Epithelial cell of umbilical artery (primary cell): Measurements from ENCODE around the gene CLNS1A. TPM values are rescaled to one million over a fixed set of nuclear protein-coding genes. Genes with fewer than 3 reads are reported as not detected.

Experiments used
- total RNA-seq: library from RNA; depleted of rRNA; stranded (reverse); fragments of >200 nt; gene quantifications from 2 replicates; pipeline ENCODE4 v1.2.3, GENCODE V29; 2014

CLNS1A gene, protein sequence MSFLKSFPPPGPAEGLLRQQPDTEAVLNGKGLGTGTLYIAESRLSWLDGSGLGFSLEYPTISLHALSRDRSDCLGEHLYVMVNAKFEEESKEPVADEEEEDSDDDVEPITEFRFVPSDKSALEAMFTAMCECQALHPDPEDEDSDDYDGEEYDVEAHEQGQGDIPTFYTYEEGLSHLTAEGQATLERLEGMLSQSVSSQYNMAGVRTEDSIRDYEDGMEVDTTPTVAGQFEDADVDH
- total RNA-seq, result 136 and 163 TPM in 2 replicates

GRCh38 chr11:77637345-77638165, at the start of gene CLNS1A:
Gene CLNS1A, minus strand, starts transcription at chr11:77637794. Its CDS starts 80 bp downstream, at chr11:77637714.

DNA sequence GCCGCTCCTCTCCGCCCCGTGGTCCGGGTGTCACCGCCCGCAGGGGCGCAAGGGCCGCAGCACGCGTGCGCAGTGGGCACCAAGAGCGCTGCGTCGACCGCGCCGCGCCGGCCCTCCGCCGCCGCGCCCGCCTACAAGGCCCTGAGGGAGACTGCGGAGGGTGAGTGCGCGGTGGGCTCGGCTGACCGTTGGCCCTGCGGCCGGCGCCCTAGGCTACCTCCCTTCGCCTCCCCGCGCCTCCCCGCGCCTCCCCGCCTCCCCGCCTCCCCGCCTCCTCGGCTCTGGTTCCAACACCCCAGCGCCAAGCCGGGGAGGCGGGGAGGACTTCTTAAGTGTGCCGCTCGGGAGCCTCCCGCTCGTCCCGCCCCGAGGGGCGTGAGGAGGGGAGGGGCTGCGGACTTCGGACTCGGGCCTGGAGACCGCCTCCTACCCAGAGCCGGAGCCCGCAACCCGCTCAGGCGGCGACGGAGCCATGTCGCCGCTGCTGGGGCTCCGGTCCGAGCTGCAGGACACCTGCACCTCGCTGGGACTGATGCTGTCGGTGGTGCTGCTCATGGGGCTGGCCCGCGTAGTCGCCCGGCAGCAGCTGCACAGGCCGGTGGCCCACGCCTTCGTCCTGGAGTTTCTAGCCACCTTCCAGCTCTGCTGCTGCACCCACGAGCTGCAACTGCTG, 47.9 kb downstream of the CLNS1A start, which contains the start of gene AQP11:
Gene AQP11 (plus strand): TSS at position 433 of the 673 bp plus-strand sequence. CDS start 40 bp downstream, at position 473.

Other genes with a start within 250 kb of the CLNS1A start
- 3.9 and 5.0 TPM in 2 replicates for gene PAK1, start 163.7 kb downstream of the CLNS1A start, total RNA-seq
- gene AQP11, start 47.8 kb downstream of the CLNS1A start, total RNA-seq, result 0.30 and 0.32 TPM in 2 replicates
- 34.4 and 52.0 TPM in 2 replicates for gene RSF1, start 182.9 kb upstream of the CLNS1A start, total RNA-seq
- gene AAMDC, start 183.3 kb upstream of the CLNS1A start, total RNA-seq, result 52.3 and 80.1 TPM in 2 replicates